ENCODE measurements around the gene IPO13.

GRCh38 chr1:44000122-44000665 is 53.4 kb downstream of the IPO13 start:
- no peak for TF ChIP-seq YY1 (IDR thresholded peaks at IDR 0.05; ENCODE audit: insufficient read depth, insufficient read length)
- no peak for TF ChIP-seq SUZ12 (IDR thresholded peaks at IDR 0.05; ENCODE audit: extremely low read depth, insufficient read depth, insufficient read length)

Data from NT2/D1 (cell line).